Esophagus squamous epithelium (tissue), 4 donors: Measurements from ENCODE around the gene DCAF10.

Source experiments
- CTCF ChIP-seq, 6 experiments: fragments of 450-650 bp in 4 of 6; fragments of 200-600 bp in 2 of 6; sonication (generic) in 2 of 6; IDR thresholded peaks; one replicate each; pipeline ENCODE4 v1.5.1; 2016 to 2019; ENCODE audit warnings: antibody characterized with exemption in 6 of 6, mild to moderate bottlenecking in 4 of 6, moderate library complexity in 4 of 6
- POLR2A ChIP-seq, 4 donors: fragments of 450-650 bp; IDR thresholded peaks; one replicate each; pipeline ENCODE4 v1.6.1; 2017; ENCODE audit warnings: antibody characterized with exemption in 4 of 4, mild to moderate bottlenecking in 4 of 4, moderate library complexity in 3 of 4

- TF ChIP-seq CTCF (IDR thresholded peaks at IDR 0.05), result peak in 2 of 6 experiments; percentile 23 to 24
- TF ChIP-seq POLR2A (IDR thresholded peaks at IDR 0.05), result peak in 2 of 4 donors; percentile 56 to 61
Measured at GRCh38 chr9:37784616-37785483, 15.7 kb upstream of the DCAF10 start, which contains the start of gene EXOSC3.
